RWPE2 (cell line): ENCODE measurements around the gene CDX2.
"Not testable (repeated sequence)": the region's sequence is repeated elsewhere in the genome, so short reads cannot be mapped to it uniquely, and the experiment has no call there.

Source experiments
- ATAC-seq: fragments of 200-7000 bp; cut with Tn5 transposase; 3 replicates; pipeline ENCODE4 v1.9.1; 2021; ENCODE audit warnings: low read depth
- DNase-seq: peaks from one replicate; pipeline ENCODE4 v3.0.0-alpha.2; 2020; ENCODE audit warnings: low spot score
- H3K27ac ChIP-seq: fragments of 450-650 bp; 2 replicates; pipeline ENCODE4 v1.5.1; 2017; ENCODE audit warnings: mild to moderate bottlenecking; ENCODE audit not compliant: poor library complexity, severe bottlenecking
- H3K27me3 ChIP-seq: fragments of 250-450 bp; sonication (Bioruptor Pico); 2 replicates; pipeline ENCODE4 v1.5.1; 2021; ENCODE audit warnings: mild to moderate bottlenecking, moderate library complexity; ENCODE audit not compliant: insufficient read depth, poor library complexity, severe bottlenecking
- H3K36me3 ChIP-seq: fragments of 250-450 bp; sonication (Bioruptor Pico); 2 replicates; pipeline ENCODE4 v1.5.1; 2020; ENCODE audit warnings: low read depth, mild to moderate bottlenecking, moderate library complexity
- H3K4me1 ChIP-seq: fragments of 250-450 bp; sonication (Bioruptor Pico); 2 replicates; pipeline ENCODE4 v1.5.1; 2021; ENCODE audit warnings: mild to moderate bottlenecking, moderate library complexity; ENCODE audit not compliant: insufficient read depth, poor library complexity, severe bottlenecking
- H3K4me3 ChIP-seq: fragments of 250-450 bp; sonication (Bioruptor Pico); 2 replicates; pipeline ENCODE4 v1.5.1; 2021; ENCODE audit warnings: mild to moderate bottlenecking, moderate library complexity; ENCODE audit not compliant: severe bottlenecking
- H3K9me3 ChIP-seq: fragments of 250-450 bp; sonication (Bioruptor Pico); 2 replicates; pipeline ENCODE4 v1.5.1; 2021; ENCODE audit warnings: mild to moderate bottlenecking, moderate library complexity; ENCODE audit not compliant: severe bottlenecking
- CTCF ChIP-seq: fragments of 450-650 bp; IDR thresholded peaks from one replicate; pipeline ENCODE4 v1.5.1; 2017; ENCODE audit warnings: mild to moderate bottlenecking, moderate library complexity; ENCODE audit not compliant: poor library complexity, severe bottlenecking

The CDX2 gene

DNA sequence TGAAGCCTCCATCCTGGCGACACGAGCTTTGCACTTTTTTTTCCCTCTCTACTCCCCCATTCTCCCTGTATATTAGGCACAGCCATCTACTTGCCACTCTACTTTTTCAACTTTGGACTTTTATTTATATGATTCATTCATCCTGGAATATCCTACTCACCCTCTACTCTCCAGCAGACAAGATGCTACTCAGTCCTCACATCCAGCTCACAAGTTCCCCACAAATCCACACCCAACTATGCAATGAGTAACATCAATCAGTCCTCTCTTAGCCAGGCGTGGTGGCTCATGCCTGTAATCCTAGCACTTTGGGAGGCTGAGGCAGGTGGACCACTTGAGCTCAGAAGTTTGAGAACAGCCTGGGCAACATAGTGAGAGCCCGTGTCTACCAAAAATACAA, 43.3 kb upstream of the CDX2 start:
- ATAC-seq (peak; percentile 44; the same call in 1 of the 3 replicates), DNase-seq (no peak)
- Histone ChIP-seq H3K4me1 (no peaks in the 10 kb centered on the region), H3K4me3 (no peak overlapping the region), H3K36me3 (no peaks in the 10 kb centered on the region), H3K9me3 (no peaks in the 10 kb centered on the region), H3K27me3 (no peaks in the 10 kb centered on the region), H3K27ac (no peak overlapping the region)
- TF ChIP-seq CTCF: no peak

DNA sequence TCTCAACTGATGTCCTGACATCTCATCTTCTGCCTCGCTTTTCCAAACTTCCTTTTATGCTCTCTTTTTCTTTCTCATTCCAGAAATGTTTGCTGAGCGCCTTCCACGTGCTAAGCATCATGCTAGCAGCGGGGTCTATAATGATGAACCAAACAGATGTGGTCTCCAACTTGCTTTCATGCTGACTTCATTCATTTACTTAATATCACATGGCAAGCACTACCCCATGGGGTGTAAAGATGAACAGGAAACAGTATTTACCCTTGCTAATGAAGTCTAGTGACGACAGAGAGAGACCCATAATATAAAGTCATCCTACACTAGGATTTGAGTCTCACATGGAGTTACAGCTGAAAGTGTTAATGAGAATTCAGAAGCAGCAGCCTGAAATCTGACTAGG, 40.9 kb upstream of the CDX2 start:
- no peak for DNase-seq
- Histone ChIP-seq H3K4me3 (no peak overlapping the region), H3K27ac (no peak overlapping the region), H3K9me3 (no peaks in the 10 kb centered on the region), H3K27me3 (no peaks in the 10 kb centered on the region), H3K4me1 (no peaks in the 10 kb centered on the region), H3K36me3 (no peaks in the 10 kb centered on the region)
- no peak for TF ChIP-seq CTCF
- ATAC-seq: no peak

DNA sequence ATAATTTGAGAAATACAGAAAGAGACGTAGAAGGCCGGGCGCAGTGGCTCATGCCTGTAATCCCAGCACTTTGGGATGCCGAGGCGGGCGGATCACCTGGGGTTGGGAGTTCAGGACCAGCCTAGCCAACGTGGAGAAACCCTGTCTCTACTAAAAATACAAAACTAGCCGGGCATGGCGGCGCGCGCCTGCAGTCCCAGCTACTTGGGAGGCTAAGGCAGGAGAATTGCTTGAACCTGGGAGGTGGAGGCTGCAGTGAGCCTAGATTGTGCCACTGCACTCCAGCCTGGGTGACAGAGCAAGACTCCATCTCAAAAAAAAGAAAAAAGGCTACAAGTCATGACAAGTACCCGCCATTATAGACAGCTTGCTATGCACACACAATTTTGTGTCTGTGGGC, 35.9 kb upstream of the CDX2 start:
- ATAC-seq, H3K27ac ChIP-seq, H3K4me1 ChIP-seq, H3K27me3 ChIP-seq, H3K4me3 ChIP-seq, H3K36me3 ChIP-seq, H3K9me3 ChIP-seq, DNase-seq: not testable (repeated sequence)

GRCh38 chr13:28002886-28003698, 34.0 kb upstream of the CDX2 start:
- H3K4me3 ChIP-seq: no peak overlapping the region
- no peaks in the 10 kb centered on the region for H3K36me3 ChIP-seq
- no peak for TF ChIP-seq CTCF
- DNase-seq (no peak), ATAC-seq (no peak)
- no peak overlapping the region for H3K27ac ChIP-seq
- H3K4me1 ChIP-seq: no peaks in the 10 kb centered on the region
- no peaks in the 10 kb centered on the region for H3K9me3 ChIP-seq
- H3K27me3 ChIP-seq: no peaks in the 10 kb centered on the region

DNA sequence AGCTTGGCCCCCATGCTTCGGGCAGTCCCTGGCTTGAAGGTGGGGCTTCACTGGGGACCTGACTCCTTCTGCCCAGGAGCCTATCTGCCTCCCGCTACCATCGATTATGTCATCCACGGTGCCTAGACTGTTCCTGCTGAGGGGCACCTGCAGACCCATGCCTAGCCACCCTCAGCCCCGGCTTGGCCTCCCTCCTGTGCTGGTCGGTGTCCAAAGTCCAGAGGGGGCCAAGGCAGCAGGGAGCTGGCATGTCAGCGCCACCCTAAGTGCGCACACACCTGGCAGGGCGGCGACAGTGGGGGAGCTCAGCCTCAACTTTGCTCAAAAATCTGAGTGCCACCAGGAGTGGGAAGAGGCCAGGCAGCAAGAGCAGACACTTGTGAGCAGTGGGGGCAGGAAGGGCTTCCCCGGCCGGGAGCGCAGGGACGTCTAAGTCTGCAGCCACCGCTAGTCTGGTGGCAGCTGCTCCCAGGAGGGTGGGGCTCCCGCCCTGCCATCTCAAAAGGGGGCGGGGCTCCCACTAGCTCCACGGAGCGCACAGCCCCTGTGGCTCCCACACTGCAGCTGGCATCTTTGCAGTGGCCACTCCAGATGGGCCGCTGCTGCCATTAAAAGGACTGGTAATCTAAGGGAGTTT, 32.8 kb upstream of the CDX2 start:
- no peaks in the 10 kb centered on the region for H3K4me1 ChIP-seq
- H3K4me3 ChIP-seq: no peak overlapping the region
- H3K9me3 ChIP-seq: no peaks in the 10 kb centered on the region
- no peak overlapping the region for H3K27ac ChIP-seq
- H3K36me3 ChIP-seq: no peaks in the 10 kb centered on the region
- no peaks in the 10 kb centered on the region for H3K27me3 ChIP-seq
- TF ChIP-seq CTCF: no peak
- DNase-seq (no peak), ATAC-seq (no peak)
